GM21390 (cell line): ENCODE measurements around the gene CFAP410.
"Not testable (repeated sequence)": the region's sequence is repeated elsewhere in the genome, so short reads cannot be mapped to it uniquely, and the experiment has no call there.

ENCODE experiments used
- ATAC-seq: cut with Tn5 transposase; IDR thresholded peaks from one replicate; pipeline ENCODE4 v1.9.1; 2021; ENCODE audit not compliant: unreplicated experiment

The CFAP410 gene

GRCh38 chr21:44370027-44370735 lies 31.0 kb upstream of the CFAP410 start:
- no peak for ATAC-seq

GRCh38 chr21:44368711-44369446 lies 29.7 kb upstream of the CFAP410 start:
- ATAC-seq = no peak

- ATAC-seq = no peak
These were observed 27.5 kb upstream of the CFAP410 start for GRCh38 chr21:44366586-44367211.

- ATAC-seq = no peak
These were observed 26.9 kb upstream of the CFAP410 start for GRCh38 chr21:44365967-44366585.

GRCh38 chr21:44365251-44365966 lies 26.2 kb upstream of the CFAP410 start:
- no peak for ATAC-seq

- no peak for ATAC-seq
These were observed 25.2 kb upstream of the CFAP410 start for GRCh38 chr21:44364151-44365053.

GRCh38 chr21:44363278-44363677 lies 24.1 kb upstream of the CFAP410 start:
- ATAC-seq = no peak

- ATAC-seq = not testable (repeated sequence)
These were observed 22.7 kb upstream of the CFAP410 start for GRCh38 chr21:44361903-44362302.

GRCh38 chr21:44360159-44360558 lies 21.0 kb upstream of the CFAP410 start:
- ATAC-seq = no peak

- ATAC-seq = no peak
These were observed 20.2 kb upstream of the CFAP410 start for GRCh38 chr21:44359396-44359795.

- no peak for ATAC-seq
These were observed 18.1 kb upstream of the CFAP410 start for GRCh38 chr21:44357064-44357837.

GRCh38 chr21:44356636-44357035 lies 17.4 kb upstream of the CFAP410 start:
- ATAC-seq = no peak

- ATAC-seq = no peak
These were observed 17.0 kb upstream of the CFAP410 start for GRCh38 chr21:44356160-44356559.

- no peak for ATAC-seq
These were observed 15.9 kb upstream of the CFAP410 start for GRCh38 chr21:44354775-44355771.

- no peak for ATAC-seq
These were observed 14.8 kb upstream of the CFAP410 start for GRCh38 chr21:44354001-44354405.

- ATAC-seq = no peak
These were observed 14.2 kb upstream of the CFAP410 start, which contains the start of gene TRPM2 for GRCh38 chr21:44353191-44353970. Gene TRPM2, plus strand, starts transcription at chr21:44353621. Its CDS starts 80 bp downstream, at chr21:44353701.

GRCh38 chr21:44352253-44352860 lies 13.2 kb upstream of the CFAP410 start:
- ATAC-seq = no peak
